Progenitor cell of endocrine pancreas (in vitro differentiated cells): Measurements from ENCODE around the gene WFS1. TPM values are rescaled to one million over a fixed set of nuclear protein-coding genes. Genes with fewer than 3 reads are reported as not detected.

ENCODE experiments used
- DNase-seq: peaks from one replicate; pipeline ENCODE4 v3.0.0; 2021; ENCODE audit warnings: low spot score; ENCODE audit not compliant: unreplicated experiment
- H3K27ac Mint-ChIP-seq: 2 replicates; pipeline ENCODE4 v1.8.0; 2021; ENCODE audit warnings: mild to moderate bottlenecking, moderate library complexity, mixed read lengths
- H3K27me3 Mint-ChIP-seq: 2 replicates; pipeline ENCODE4 v1.8.0; 2021; ENCODE audit warnings: mixed read lengths
- H3K36me3 Mint-ChIP-seq: 2 replicates; pipeline ENCODE4 v1.8.0; 2022; ENCODE audit warnings: mixed read lengths; ENCODE audit not compliant: insufficient read depth
- H3K4me1 Mint-ChIP-seq: 2 replicates; pipeline ENCODE4 v1.8.0; 2021; ENCODE audit warnings: low read depth, mixed read lengths
- H3K4me3 Mint-ChIP-seq: 2 replicates; pipeline ENCODE4 v1.8.0; 2021; ENCODE audit warnings: low read depth, mild to moderate bottlenecking, moderate library complexity, mixed read lengths
- H3K9me3 Mint-ChIP-seq: 2 replicates; pipeline ENCODE4 v1.8.0; 2021; ENCODE audit warnings: low read depth, mixed read lengths
- CTCF ChIP-seq: fragments of 200-600 bp; sonication (generic); IDR thresholded peaks from one replicate; pipeline ENCODE4 v1.5.0; 2021; ENCODE audit warnings: antibody characterized with exemption, mild to moderate bottlenecking; ENCODE audit not compliant: unreplicated experiment
- total RNA-seq: library from RNA; stranded (reverse); gene quantifications from 2 replicates; pipeline ENCODE4 v1.2.1, GENCODE V29; 2021

Gene WFS1
- total RNA-seq, 1 donor from 2014 or later = 37.9 TPM

GRCh38 chr4:6332669-6333050 is 63.0 kb downstream of the WFS1 start:
- H3K27ac Mint-ChIP-seq = no peak overlapping the region
- peaks cover 30% of the 10 kb centered on the region for H3K27me3 Mint-ChIP-seq
- H3K4me1 Mint-ChIP-seq = peaks cover 4% of the 10 kb centered on the region
- DNase-seq = no peak
- no peak overlapping the region for H3K4me3 Mint-ChIP-seq
- no peaks in the 10 kb centered on the region for H3K9me3 Mint-ChIP-seq
- no peaks in the 10 kb centered on the region for H3K36me3 Mint-ChIP-seq
- no peak for TF ChIP-seq CTCF

- no peak overlapping the region for H3K4me3 Mint-ChIP-seq
- H3K9me3 Mint-ChIP-seq = no peaks in the 10 kb centered on the region
- no peak overlapping the region for H3K27ac Mint-ChIP-seq
- H3K4me1 Mint-ChIP-seq = peaks cover 7% of the 10 kb centered on the region
- peak; percentile 57 for TF ChIP-seq CTCF
- H3K27me3 Mint-ChIP-seq = peaks cover 30% of the 10 kb centered on the region
- no peak for DNase-seq
- H3K36me3 Mint-ChIP-seq = no peaks in the 10 kb centered on the region
These were observed 63.9 kb downstream of the WFS1 start for GRCh38 chr4:6333301-6334202.

- H3K27ac Mint-ChIP-seq = no peak overlapping the region
- H3K4me1 Mint-ChIP-seq = peaks cover 7% of the 10 kb centered on the region
- H3K36me3 Mint-ChIP-seq = no peaks in the 10 kb centered on the region
- TF ChIP-seq CTCF = no peak
- H3K9me3 Mint-ChIP-seq = no peaks in the 10 kb centered on the region
- peaks cover 35% of the 10 kb centered on the region for H3K27me3 Mint-ChIP-seq
- DNase-seq = no peak
- H3K4me3 Mint-ChIP-seq = no peak overlapping the region
These were observed 64.7 kb downstream of the WFS1 start for GRCh38 chr4:6334203-6334887.

- Mint-ChIP-seq H3K27ac (no peak overlapping the region), H3K27me3 (peaks cover 31% of the 10 kb centered on the region), H3K4me3 (no peak overlapping the region), H3K9me3 (no peaks in the 10 kb centered on the region), H3K36me3 (no peaks in the 10 kb centered on the region), H3K4me1 (peaks cover 7% of the 10 kb centered on the region)
- no peak for DNase-seq
- no peak for TF ChIP-seq CTCF
These were observed 65.5 kb downstream of the WFS1 start for GRCh38 chr4:6335040-6335590.

GRCh38 chr4:6336166-6336565 is 66.5 kb downstream of the WFS1 start:
- DNase-seq = no peak
- no peak overlapping the region for H3K27ac Mint-ChIP-seq
- no peak overlapping the region for H3K4me3 Mint-ChIP-seq
- no peaks in the 10 kb centered on the region for H3K9me3 Mint-ChIP-seq
- TF ChIP-seq CTCF = no peak
- H3K27me3 Mint-ChIP-seq = peaks cover 32% of the 10 kb centered on the region
- H3K4me1 Mint-ChIP-seq = peaks cover 7% of the 10 kb centered on the region
- H3K36me3 Mint-ChIP-seq = no peaks in the 10 kb centered on the region
